HG03066 (cell line): Measurements from ENCODE around the gene ACTN1.
"Not testable (repeated sequence)": the region's sequence is repeated elsewhere in the genome, so short reads cannot be mapped to it uniquely, and the experiment has no call there.

ENCODE experiments used
- ATAC-seq: cut with Tn5 transposase; IDR thresholded peaks from one replicate; pipeline ENCODE4 v1.9.1; 2021; ENCODE audit warnings: low read depth; ENCODE audit not compliant: unreplicated experiment

ACTN1 gene

GRCh38 chr14:68874746-68875155 is 104.4 kb downstream of the ACTN1 start:
- ATAC-seq: no peak

- ATAC-seq: no peak
These were observed 105.7 kb downstream of the ACTN1 start for GRCh38 chr14:68873376-68873775.

- ATAC-seq: no peak
These were observed 107.7 kb downstream of the ACTN1 start for GRCh38 chr14:68871392-68871791.

- ATAC-seq: no peak
These were observed 112.0 kb downstream of the ACTN1 start for GRCh38 chr14:68866991-68867533.

- ATAC-seq: no peak
These were observed 113.6 kb downstream of the ACTN1 start for GRCh38 chr14:68865542-68865941.

GRCh38 chr14:68864361-68864750 is 114.7 kb downstream of the ACTN1 start:
- ATAC-seq: no peak

GRCh38 chr14:68863610-68864360 is 115.3 kb downstream of the ACTN1 start:
- no peak for ATAC-seq

GRCh38 chr14:68862954-68863594 is 116.0 kb downstream of the ACTN1 start:
- ATAC-seq: no peak

- no peak for ATAC-seq
These were observed 118.3 kb downstream of the ACTN1 start for GRCh38 chr14:68860771-68861170.

GRCh38 chr14:68857516-68858070 is 121.5 kb downstream of the ACTN1 start:
- no peak for ATAC-seq

- no peak for ATAC-seq
These were observed 122.5 kb downstream of the ACTN1 start for GRCh38 chr14:68856572-68856971.

- ATAC-seq: no peak
These were observed 124.7 kb downstream of the ACTN1 start for GRCh38 chr14:68854421-68854820.

GRCh38 chr14:68853749-68854148 is 125.4 kb downstream of the ACTN1 start:
- no peak for ATAC-seq

GRCh38 chr14:68852493-68852892 is 126.6 kb downstream of the ACTN1 start:
- not testable (repeated sequence) for ATAC-seq

GRCh38 chr14:68851078-68851477 is 128.0 kb downstream of the ACTN1 start:
- no peak for ATAC-seq

- ATAC-seq: no peak
These were observed 129.7 kb downstream of the ACTN1 start for GRCh38 chr14:68849416-68849815.

- ATAC-seq: no peak
These were observed 130.8 kb downstream of the ACTN1 start for GRCh38 chr14:68848253-68848652.

GRCh38 chr14:68847640-68848039 is 131.5 kb downstream of the ACTN1 start:
- not testable (repeated sequence) for ATAC-seq

GRCh38 chr14:68846466-68846865 is 132.6 kb downstream of the ACTN1 start:
- no peak for ATAC-seq

- no peak for ATAC-seq
These were observed 134.9 kb downstream of the ACTN1 start for GRCh38 chr14:68844210-68844545.

GRCh38 chr14:68843471-68844209 is 135.5 kb downstream of the ACTN1 start:
- ATAC-seq: no peak
